HepG2 (cell line): ENCODE data around the gene ABHD3. TPM values are rescaled to one million over a fixed set of nuclear protein-coding genes. Genes with fewer than 3 reads are reported as not detected.

Experiments
- MTERF4 ChIP-seq: sonication (generic); formaldehyde crosslinking; IDR thresholded peaks from 2 replicates; pipeline ENCODE4 v1.8.0; 2023; ENCODE audit warnings: mild to moderate bottlenecking, missing genetic modification reagents
- PRDM15 ChIP-seq: sonication (generic); formaldehyde crosslinking; IDR thresholded peaks from 2 replicates; pipeline ENCODE4 v1.4.0; 2020; ENCODE audit warnings: missing genetic modification reagents
- SUZ12 ChIP-seq: fragments of 150-350 bp; IDR thresholded peaks from 2 replicates; pipeline ENCODE4 v1.6.1; 2014; ENCODE audit warnings: low read depth, low read length
- ZNF788 ChIP-seq: sonication (generic); formaldehyde crosslinking; IDR thresholded peaks from 2 replicates; pipeline ENCODE4 v1.5.0; 2020; ENCODE audit warnings: mild to moderate bottlenecking, missing genetic modification reagents, borderline replicate concordance
- ZSCAN21 ChIP-seq: sonication (generic); formaldehyde crosslinking; IDR thresholded peaks from 2 replicates; pipeline ENCODE4 v1.8.0; 2022; ENCODE audit warnings: mild to moderate bottlenecking, missing genetic modification reagents, moderate library complexity, borderline replicate concordance
- ZSCAN29 ChIP-seq: sonication (generic); formaldehyde crosslinking; conservative IDR thresholded peaks from 2 replicates; pipeline ENCODE4 v1.4.0; 2020; ENCODE audit warnings: mild to moderate bottlenecking, missing genetic modification reagents
- polyA plus RNA-seq, 8 experiments: library from polyadenylated mRNA; depleted of rRNA in 3 of 8; stranded (reverse) in 7 of 8; unstranded in 1 of 8; fragments of >200 nt; fragmentation: Illumina TruSeq in 4 of 8; extraction: Trizol in 4 of 8; gene quantifications; 2 replicates each; pipeline versions ENCODE4 v1.2.1 to v1.2.3, GENCODE V29; 2011 to 2016; ENCODE audit warnings: low read depth in 4 of 8, missing spikeins in 1 of 8, mixed read lengths in 1 of 8; ENCODE audit not compliant: insufficient read depth in 1 of 8
- total RNA-seq, 5 experiments: library from RNA; depleted of rRNA; stranded (reverse); fragments of >200 nt; fragmentation: Illumina TruSeq; extraction: Trizol; gene quantifications; 2 replicates each; pipeline ENCODE4 v1.2.3, GENCODE V29; 2016; ENCODE audit warnings: low read depth in 1 of 5
- TF ChIP-seq, protein P1 (sequence below): sonication (generic); formaldehyde crosslinking; conservative IDR thresholded peaks from 2 replicates; pipeline ENCODE4 v1.4.0; 2020; ENCODE audit warnings: missing genetic modification reagents
- TF ChIP-seq, protein P2 (sequence below): sonication (generic); formaldehyde crosslinking; IDR thresholded peaks from 2 replicates; pipeline ENCODE4 v1.8.1; 2023; ENCODE audit warnings: mild to moderate bottlenecking, missing genetic modification reagents
- TF ChIP-seq, protein P3 (sequence below): sonication (generic); formaldehyde crosslinking; IDR thresholded peaks from 2 replicates; pipeline ENCODE4 v1.5.0; 2020; ENCODE audit warnings: mild to moderate bottlenecking, missing genetic modification reagents, borderline replicate concordance

Gene ABHD3
- total and polyA plus RNA-seq, 2 of the 13 experiments (the other 11 are each of a cell fraction or from before 2014, with no cell fraction given) = 32.1 to 40.2 TPM

GRCh38 chr18:21612125-21613039, 92.2 kb downstream of the ABHD3 start, which contains the start of gene SNRPD1 (continued):
- TF ChIP-seq, protein P1, sequence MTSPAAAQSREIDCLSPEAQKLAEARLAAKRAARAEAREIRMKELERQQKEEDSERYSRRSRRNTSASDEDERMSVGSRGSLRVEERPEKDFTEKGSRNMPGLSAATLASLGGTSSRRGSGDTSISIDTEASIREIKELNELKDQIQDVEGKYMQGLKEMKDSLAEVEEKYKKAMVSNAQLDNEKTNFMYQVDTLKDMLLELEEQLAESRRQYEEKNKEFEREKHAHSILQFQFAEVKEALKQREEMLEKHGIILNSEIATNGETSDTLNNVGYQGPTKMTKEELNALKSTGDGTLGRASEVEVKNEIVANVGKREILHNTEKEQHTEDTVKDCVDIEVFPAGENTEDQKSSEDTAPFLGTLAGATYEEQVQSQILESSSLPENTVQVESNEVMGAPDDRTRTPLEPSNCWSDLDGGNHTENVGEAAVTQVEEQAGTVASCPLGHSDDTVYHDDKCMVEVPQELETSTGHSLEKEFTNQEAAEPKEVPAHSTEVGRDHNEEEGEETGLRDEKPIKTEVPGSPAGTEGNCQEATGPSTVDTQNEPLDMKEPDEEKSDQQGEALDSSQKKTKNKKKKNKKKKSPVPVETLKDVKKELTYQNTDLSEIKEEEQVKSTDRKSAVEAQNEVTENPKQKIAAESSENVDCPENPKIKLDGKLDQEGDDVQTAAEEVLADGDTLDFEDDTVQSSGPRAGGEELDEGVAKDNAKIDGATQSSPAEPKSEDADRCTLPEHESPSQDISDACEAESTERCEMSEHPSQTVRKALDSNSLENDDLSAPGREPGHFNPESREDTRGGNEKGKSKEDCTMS (CRISPR knock-in tag) = peak; percentile 77; the same call in 1 of the 2 replicates
- TF ChIP-seq MTERF4 (CRISPR knock-in tag) = no peak
- TF ChIP-seq, protein P2, sequence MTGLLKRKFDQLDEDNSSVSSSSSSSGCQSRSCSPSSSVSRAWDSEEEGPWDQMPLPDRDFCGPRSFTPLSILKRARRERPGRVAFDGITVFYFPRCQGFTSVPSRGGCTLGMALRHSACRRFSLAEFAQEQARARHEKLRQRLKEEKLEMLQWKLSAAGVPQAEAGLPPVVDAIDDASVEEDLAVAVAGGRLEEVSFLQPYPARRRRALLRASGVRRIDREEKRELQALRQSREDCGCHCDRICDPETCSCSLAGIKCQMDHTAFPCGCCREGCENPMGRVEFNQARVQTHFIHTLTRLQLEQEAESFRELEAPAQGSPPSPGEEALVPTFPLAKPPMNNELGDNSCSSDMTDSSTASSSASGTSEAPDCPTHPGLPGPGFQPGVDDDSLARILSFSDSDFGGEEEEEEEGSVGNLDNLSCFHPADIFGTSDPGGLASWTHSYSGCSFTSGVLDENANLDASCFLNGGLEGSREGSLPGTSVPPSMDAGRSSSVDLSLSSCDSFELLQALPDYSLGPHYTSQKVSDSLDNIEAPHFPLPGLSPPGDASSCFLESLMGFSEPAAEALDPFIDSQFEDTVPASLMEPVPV = peak; percentile 96
- peak; percentile 83 for TF ChIP-seq PRDM15 (CRISPR knock-in tag)
- TF ChIP-seq SUZ12 = no peak
- TF ChIP-seq, protein P3, sequence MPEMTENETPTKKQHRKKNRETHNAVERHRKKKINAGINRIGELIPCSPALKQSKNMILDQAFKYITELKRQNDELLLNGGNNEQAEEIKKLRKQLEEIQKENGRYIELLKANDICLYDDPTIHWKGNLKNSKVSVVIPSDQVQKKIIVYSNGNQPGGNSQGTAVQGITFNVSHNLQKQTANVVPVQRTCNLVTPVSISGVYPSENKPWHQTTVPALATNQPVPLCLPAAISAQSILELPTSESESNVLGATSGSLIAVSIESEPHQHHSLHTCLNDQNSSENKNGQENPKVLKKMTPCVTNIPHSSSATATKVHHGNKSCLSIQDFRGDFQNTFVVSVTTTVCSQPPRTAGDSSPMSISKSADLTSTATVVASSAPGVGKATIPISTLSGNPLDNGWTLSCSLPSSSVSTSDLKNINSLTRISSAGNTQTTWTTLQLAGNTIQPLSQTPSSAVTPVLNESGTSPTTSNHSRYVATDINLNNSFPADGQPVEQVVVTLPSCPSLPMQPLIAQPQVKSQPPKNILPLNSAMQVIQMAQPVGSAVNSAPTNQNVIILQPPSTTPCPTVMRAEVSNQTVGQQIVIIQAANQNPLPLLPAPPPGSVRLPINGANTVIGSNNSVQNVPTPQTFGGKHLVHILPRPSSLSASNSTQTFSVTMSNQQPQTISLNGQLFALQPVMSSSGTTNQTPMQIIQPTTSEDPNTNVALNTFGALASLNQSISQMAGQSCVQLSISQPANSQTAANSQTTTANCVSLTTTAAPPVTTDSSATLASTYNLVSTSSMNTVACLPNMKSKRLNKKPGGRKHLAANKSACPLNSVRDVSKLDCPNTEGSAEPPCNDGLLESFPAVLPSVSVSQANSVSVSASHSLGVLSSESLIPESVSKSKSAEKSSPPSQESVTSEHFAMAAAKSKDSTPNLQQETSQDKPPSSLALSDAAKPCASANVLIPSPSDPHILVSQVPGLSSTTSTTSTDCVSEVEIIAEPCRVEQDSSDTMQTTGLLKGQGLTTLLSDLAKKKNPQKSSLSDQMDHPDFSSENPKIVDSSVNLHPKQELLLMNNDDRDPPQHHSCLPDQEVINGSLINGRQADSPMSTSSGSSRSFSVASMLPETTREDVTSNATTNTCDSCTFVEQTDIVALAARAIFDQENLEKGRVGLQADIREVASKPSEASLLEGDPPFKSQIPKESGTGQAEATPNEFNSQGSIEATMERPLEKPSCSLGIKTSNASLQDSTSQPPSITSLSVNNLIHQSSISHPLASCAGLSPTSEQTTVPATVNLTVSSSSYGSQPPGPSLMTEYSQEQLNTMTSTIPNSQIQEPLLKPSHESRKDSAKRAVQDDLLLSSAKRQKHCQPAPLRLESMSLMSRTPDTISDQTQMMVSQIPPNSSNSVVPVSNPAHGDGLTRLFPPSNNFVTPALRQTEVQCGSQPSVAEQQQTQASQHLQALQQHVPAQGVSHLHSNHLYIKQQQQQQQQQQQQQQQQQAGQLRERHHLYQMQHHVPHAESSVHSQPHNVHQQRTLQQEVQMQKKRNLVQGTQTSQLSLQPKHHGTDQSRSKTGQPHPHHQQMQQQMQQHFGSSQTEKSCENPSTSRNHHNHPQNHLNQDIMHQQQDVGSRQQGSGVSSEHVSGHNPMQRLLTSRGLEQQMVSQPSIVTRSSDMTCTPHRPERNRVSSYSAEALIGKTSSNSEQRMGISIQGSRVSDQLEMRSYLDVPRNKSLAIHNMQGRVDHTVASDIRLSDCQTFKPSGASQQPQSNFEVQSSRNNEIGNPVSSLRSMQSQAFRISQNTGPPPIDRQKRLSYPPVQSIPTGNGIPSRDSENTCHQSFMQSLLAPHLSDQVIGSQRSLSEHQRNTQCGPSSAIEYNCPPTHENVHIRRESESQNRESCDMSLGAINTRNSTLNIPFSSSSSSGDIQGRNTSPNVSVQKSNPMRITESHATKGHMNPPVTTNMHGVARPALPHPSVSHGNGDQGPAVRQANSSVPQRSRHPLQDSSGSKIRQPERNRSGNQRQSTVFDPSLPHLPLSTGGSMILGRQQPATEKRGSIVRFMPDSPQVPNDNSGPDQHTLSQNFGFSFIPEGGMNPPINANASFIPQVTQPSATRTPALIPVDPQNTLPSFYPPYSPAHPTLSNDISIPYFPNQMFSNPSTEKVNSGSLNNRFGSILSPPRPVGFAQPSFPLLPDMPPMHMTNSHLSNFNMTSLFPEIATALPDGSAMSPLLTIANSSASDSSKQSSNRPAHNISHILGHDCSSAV (CRISPR knock-in tag) = no peak
- TF ChIP-seq ZSCAN29 (CRISPR knock-in tag) = peak; percentile 22; the same call in 1 of the 2 replicates
- TF ChIP-seq ZSCAN21 (CRISPR knock-in tag) = peak; percentile 96
- TF ChIP-seq ZNF788 (CRISPR knock-in tag) = peak; percentile 100
